ENCODE results near the gene IQSEC2.

Gene IQSEC2

DNA sequence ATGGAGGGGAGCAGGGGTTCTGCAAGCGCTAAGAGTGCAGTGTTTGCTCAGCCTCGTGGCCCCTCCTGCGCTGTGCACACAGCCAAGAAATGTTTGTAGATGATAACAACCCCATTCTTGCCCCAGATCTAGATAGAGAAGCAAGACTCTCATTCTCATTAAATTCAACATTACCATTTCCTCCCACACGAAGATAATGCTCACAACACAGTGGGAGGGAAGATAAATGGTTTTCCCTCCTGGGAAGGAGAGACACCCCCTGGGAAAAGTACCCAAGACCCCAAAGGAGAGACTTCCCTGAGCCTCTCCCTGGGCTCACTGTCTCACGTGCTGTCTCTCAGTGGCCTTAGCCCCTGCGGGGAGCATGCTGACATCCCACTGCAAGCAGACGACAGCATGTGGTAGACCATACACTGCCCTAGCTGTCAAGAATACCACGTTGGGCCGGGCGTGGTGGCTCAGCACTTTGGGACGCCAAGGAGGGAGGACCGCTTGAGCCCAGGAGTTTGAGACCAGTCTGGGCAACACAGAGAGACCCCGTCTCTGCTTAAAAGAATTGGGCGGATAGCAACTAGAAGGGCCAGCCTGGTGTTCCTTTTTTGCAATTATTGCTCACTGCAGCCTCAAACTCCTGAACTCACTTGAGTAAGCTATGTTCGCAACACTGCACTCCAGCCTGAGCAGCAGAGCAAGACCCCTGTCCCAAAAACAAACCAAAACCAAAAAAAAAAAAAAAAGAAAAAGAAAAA is 34.9 kb upstream of the IQSEC2 start:
- Histone ChIP-seq H3K27me3 (ENCODE audit: low read depth, low read length) (peaks cover 23% of the 10 kb centered on the region), H3K4me3 (ENCODE audit: low read length) (no peak overlapping the region), H2AFZ (ENCODE audit: low read depth, low read length) (no peak overlapping the region), H4K20me1 (ENCODE audit: insufficient read depth, low read length) (no peaks in the 10 kb centered on the region), H3K36me3 (replicated peaks; ENCODE audit: low read depth, low read length) (no peaks in the 10 kb centered on the region), H3K27ac (ENCODE audit: low read length) (no peak overlapping the region), H3K9me3 (ENCODE audit: insufficient read depth, low read length) (no peaks in the 10 kb centered on the region), H3K4me1 (ENCODE audit: low read length) (peaks cover 16% of the 10 kb centered on the region), H3K79me2 (ENCODE audit: low read length) (no peaks in the 10 kb centered on the region), H3K9ac (ENCODE audit: low read length) (no peak overlapping the region), H3K4me2 (ENCODE audit: low read length) (no peak overlapping the region)
- TF ChIP-seq, protein P1, sequence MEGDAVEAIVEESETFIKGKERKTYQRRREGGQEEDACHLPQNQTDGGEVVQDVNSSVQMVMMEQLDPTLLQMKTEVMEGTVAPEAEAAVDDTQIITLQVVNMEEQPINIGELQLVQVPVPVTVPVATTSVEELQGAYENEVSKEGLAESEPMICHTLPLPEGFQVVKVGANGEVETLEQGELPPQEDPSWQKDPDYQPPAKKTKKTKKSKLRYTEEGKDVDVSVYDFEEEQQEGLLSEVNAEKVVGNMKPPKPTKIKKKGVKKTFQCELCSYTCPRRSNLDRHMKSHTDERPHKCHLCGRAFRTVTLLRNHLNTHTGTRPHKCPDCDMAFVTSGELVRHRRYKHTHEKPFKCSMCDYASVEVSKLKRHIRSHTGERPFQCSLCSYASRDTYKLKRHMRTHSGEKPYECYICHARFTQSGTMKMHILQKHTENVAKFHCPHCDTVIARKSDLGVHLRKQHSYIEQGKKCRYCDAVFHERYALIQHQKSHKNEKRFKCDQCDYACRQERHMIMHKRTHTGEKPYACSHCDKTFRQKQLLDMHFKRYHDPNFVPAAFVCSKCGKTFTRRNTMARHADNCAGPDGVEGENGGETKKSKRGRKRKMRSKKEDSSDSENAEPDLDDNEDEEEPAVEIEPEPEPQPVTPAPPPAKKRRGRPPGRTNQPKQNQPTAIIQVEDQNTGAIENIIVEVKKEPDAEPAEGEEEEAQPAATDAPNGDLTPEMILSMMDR (IDR thresholded peaks at IDR 0.05; ENCODE audit: low read depth, low read length), result no peak

- no peaks in the 10 kb centered on the region for H3K79me2 ChIP-seq (ENCODE audit: low read length)
- H3K36me3 ChIP-seq (replicated peaks; ENCODE audit: low read depth, low read length), result no peaks in the 10 kb centered on the region
- H3K27ac ChIP-seq (ENCODE audit: low read length), result no peak overlapping the region
- no peaks in the 10 kb centered on the region for H3K9me3 ChIP-seq (ENCODE audit: insufficient read depth, low read length)
- peaks cover 6% of the 10 kb centered on the region; the same call in 1 of the 2 replicates for H3K27me3 ChIP-seq (ENCODE audit: low read depth, low read length)
- H2AFZ ChIP-seq (ENCODE audit: low read depth, low read length), result no peak overlapping the region; the same call in 1 of the 2 replicates
- no peak for TF ChIP-seq EZH2phosphoT487 (IDR thresholded peaks at IDR 0.05; ENCODE audit: low read depth)
- TF ChIP-seq, protein P1 (IDR thresholded peaks at IDR 0.05; ENCODE audit: low read depth, low read length), result no peak
- peaks cover 11% of the 10 kb centered on the region for H3K4me1 ChIP-seq (ENCODE audit: low read length)
- no peak overlapping the region for H3K4me3 ChIP-seq (ENCODE audit: low read length)
- H3K9ac ChIP-seq (ENCODE audit: low read length), result no peak overlapping the region
- no peaks in the 10 kb centered on the region for H4K20me1 ChIP-seq (ENCODE audit: insufficient read depth, low read length)
- H3K4me2 ChIP-seq (ENCODE audit: low read length), result peak overlapping the region; percentile 50; the same call in 1 of the 2 replicates
Observed at GRCh38 chrX:53313728-53314105, 32.3 kb upstream of the IQSEC2 start.

- H3K27ac ChIP-seq (ENCODE audit: low read length), result no peak overlapping the region
Observed at GRCh38 chrX:53312946-53313727, 31.8 kb upstream of the IQSEC2 start.

More at GRCh38 chrX:53312946-53313727, 31.8 kb upstream of the IQSEC2 start:
- no peaks in the 10 kb centered on the region for H3K79me2 ChIP-seq (ENCODE audit: low read length)
- no peak overlapping the region; the same call in 1 of the 2 replicates for H2AFZ ChIP-seq (ENCODE audit: low read depth, low read length)
- H4K20me1 ChIP-seq (ENCODE audit: insufficient read depth, low read length), result no peaks in the 10 kb centered on the region
- no peak for TF ChIP-seq EZH2phosphoT487 (IDR thresholded peaks at IDR 0.05; ENCODE audit: low read depth)
- TF ChIP-seq, protein P1 (IDR thresholded peaks at IDR 0.05; ENCODE audit: low read depth, low read length), result peak; percentile 66
- no peaks in the 10 kb centered on the region for H3K36me3 ChIP-seq (replicated peaks; ENCODE audit: low read depth, low read length)
- peaks cover 6% of the 10 kb centered on the region; the same call in 1 of the 2 replicates for H3K27me3 ChIP-seq (ENCODE audit: low read depth, low read length)
- H3K9me3 ChIP-seq (ENCODE audit: insufficient read depth, low read length), result no peaks in the 10 kb centered on the region
- H3K4me2 ChIP-seq (ENCODE audit: low read length), result peak overlapping the region; percentile 50
- no peak overlapping the region for H3K9ac ChIP-seq (ENCODE audit: low read length)
- no peak overlapping the region for H3K4me3 ChIP-seq (ENCODE audit: low read length)
- H3K4me1 ChIP-seq (ENCODE audit: low read length), result peaks cover 11% of the 10 kb centered on the region
